GM12865 (cell line): Measurements from ENCODE around the gene VAC14.

Experiments used
- DNase-seq: peaks from one replicate; pipeline ENCODE4 v3.0.0; 2010; ENCODE audit warnings: low read depth
- H3K4me3 ChIP-seq: 2 replicates; pipeline ENCODE4 v1.5.1; 2011; ENCODE audit warnings: mild to moderate bottlenecking, low read depth, low read length, control low read depth
- CTCF ChIP-seq: IDR thresholded peaks from 2 replicates; pipeline ENCODE4 v1.5.1; 2011; ENCODE audit warnings: low read length, control low read depth, low read depth, inconsistent platforms; ENCODE audit not compliant: insufficient read depth; ENCODE audit errors: missing control alignments

Gene VAC14

GRCh38 chr16:70753694-70754325, 47.1 kb downstream of the VAC14 start:
- DNase-seq, result no peak
- TF ChIP-seq CTCF, result no peak
- H3K4me3 ChIP-seq, result no peak overlapping the region

GRCh38 chr16:70753228-70753627, 47.7 kb downstream of the VAC14 start:
- H3K4me3 ChIP-seq, result no peak overlapping the region
- no peak for DNase-seq
- no peak for TF ChIP-seq CTCF

GRCh38 chr16:70752426-70752825, 48.5 kb downstream of the VAC14 start:
- no peak overlapping the region for H3K4me3 ChIP-seq
- TF ChIP-seq CTCF, result no peak
- DNase-seq, result no peak

GRCh38 chr16:70751593-70751992, 49.4 kb downstream of the VAC14 start:
- H3K4me3 ChIP-seq, result no peak overlapping the region
- TF ChIP-seq CTCF, result no peak
- DNase-seq, result no peak

- no peak for TF ChIP-seq CTCF
- no peak for DNase-seq
These were observed 50.0 kb downstream of the VAC14 start for GRCh38 chr16:70750893-70751467.

GRCh38 chr16:70749681-70750601, 51.0 kb downstream of the VAC14 start:
- no peak for DNase-seq
- H3K4me3 ChIP-seq, result no peak overlapping the region
- TF ChIP-seq CTCF, result no peak

More at GRCh38 chr16:70750893-70751467, 50.0 kb downstream of the VAC14 start:
- no peak overlapping the region for H3K4me3 ChIP-seq
